ENCODE data around the gene CDK16. TPM values are rescaled to one million over a fixed set of nuclear protein-coding genes. Genes with fewer than 3 reads are reported as not detected.

The CDK16 gene
- total and polyA plus RNA-seq, 9 of the 15 experiments (the other 6 are each of a cell fraction or from before 2014, with no cell fraction given) = 3.9 to 104 (median 57.5) TPM

- TF ChIP-seq E2F4 (CRISPR knock-in tag; IDR thresholded peaks at IDR 0.05; ENCODE audit: low read depth) (no peak), CREM (IDR thresholded peaks at IDR 0.05; ENCODE audit: low read depth) (peak; percentile 62), ZNF253 (CRISPR knock-in tag; conservative IDR thresholded peaks at IDR 0.05) (no peak), HMGXB4 (CRISPR knock-in tag; IDR thresholded peaks at IDR 0.05) (no peak), RBM39 (optimal IDR thresholded peaks at IDR 0.05; ENCODE audit: low read depth, low read length) (no peak), BCOR (IDR thresholded peaks at IDR 0.05) (peak; percentile 90), MECOM (CRISPR knock-in tag; IDR thresholded peaks at IDR 0.05) (no peak), NONO (IDR thresholded peaks at IDR 0.05; ENCODE audit: low read depth in 2 of 2, low read length in 1 of 2) (peak in 1 of 2 experiments; percentile 97; a peak in 2 of 4 replicates), ILF3 (IDR thresholded peaks at IDR 0.05; ENCODE audit: borderline replicate concordance) (no peak), YY1 (IDR thresholded peaks at IDR 0.05; ENCODE audit: borderline replicate concordance in 1 of 3, control insufficient read depth in 1 of 3, extremely low read depth in 1 of 3, insufficient read depth in 3 of 3, insufficient read length in 1 of 3, insufficient replicate concordance in 2 of 3, low read depth in 1 of 3, low read length in 2 of 3) (no peak), KDM1A (IDR thresholded peaks at IDR 0.05) (peak; percentile 10 to 48; a peak in 1 of 4 replicates), TFAP4 (CRISPR knock-in tag; IDR thresholded peaks at IDR 0.05; ENCODE audit: borderline replicate concordance) (peak; percentile 24; the same call in 1 of the 2 replicates), KDM2B (CRISPR knock-in tag; IDR thresholded peaks at IDR 0.05) (no peak), BHLHE40 (IDR thresholded peaks at IDR 0.05; ENCODE audit: low read length) (peak; percentile 88), ZNF41 (CRISPR knock-in tag; conservative IDR thresholded peaks at IDR 0.05) (no peak), NUFIP1 (IDR thresholded peaks at IDR 0.05; ENCODE audit: partially characterized antibody) (no peak), CC2D1A (IDR thresholded peaks at IDR 0.05) (no peak), MBD2 (IDR thresholded peaks at IDR 0.05; ENCODE audit: borderline replicate concordance, low read depth) (peak; percentile 95), CREB3L1 (IDR thresholded peaks at IDR 0.05; ENCODE audit: borderline replicate concordance, low read depth) (peak; percentile 51; the same call in 1 of the 2 replicates), ZNF507 (tag; conservative IDR thresholded peaks at IDR 0.05) (no peak), TAF9B (IDR thresholded peaks at IDR 0.05; ENCODE audit: partially characterized antibody) (no peak), SUPT5H (IDR thresholded peaks at IDR 0.05) (peak; percentile 48; the same call in 1 of the 2 replicates), DACH1 (IDR thresholded peaks at IDR 0.05; ENCODE audit: partially characterized antibody) (no peak), ZNF140 (CRISPR knock-in tag; IDR thresholded peaks at IDR 0.05) (no peak)
Measured at GRCh38 chrX:47190445-47191269, 27.8 kb upstream of the CDK16 start (continued).
